ENCODE results near the gene SHISA2. TPM values are rescaled to one million over a fixed set of nuclear protein-coding genes. Genes with fewer than 3 reads are reported as not detected.

The SHISA2 gene
- total and polyA plus RNA-seq, 4 donors, result under 0.01 to 2.1 TPM; not detected in 2

- DNase-seq (ENCODE audit: low spot score), result no peak
- H3K27me3 ChIP-seq (ENCODE audit: control insufficient read depth in 4 of 4, insufficient read depth in 4 of 4, low read length in 3 of 4), result peaks cover 2 to 25% (median 10%) of the 10 kb centered on the region in 4 donors
- 66% methylated on average over 2 of the region's 2 CpGs for WGBS
Observed at GRCh38 chr13:26045142-26045541, 6.7 kb downstream of the SHISA2 start.

More at GRCh38 chr13:26045142-26045541, 6.7 kb downstream of the SHISA2 start:
- H3K36me3 ChIP-seq (ENCODE audit: control insufficient read depth in 4 of 4, insufficient read depth in 3 of 4, low read depth in 1 of 4, low read length in 3 of 4), result no peaks in the 10 kb centered on the region
- H3K9ac ChIP-seq (ENCODE audit: low read depth in 1 of 2, low read length in 2 of 2), result no peak overlapping the region
- H3K4me3 ChIP-seq (ENCODE audit: low read depth in 1 of 3, low read length in 3 of 3), result no peak overlapping the region
- H3K27ac ChIP-seq (ENCODE audit: low read depth in 1 of 2, low read length in 2 of 2), result no peak overlapping the region
- no peak for TF ChIP-seq TAF1 (conservative IDR thresholded peaks at IDR 0.05)
- no peak for TF ChIP-seq SP1 (IDR thresholded peaks at IDR 0.05)
- TF ChIP-seq FOXA2 (IDR thresholded peaks at IDR 0.05), result no peak
- TF ChIP-seq NR2F2 (IDR thresholded peaks at IDR 0.05), result no peak
- TF ChIP-seq RXRA (IDR thresholded peaks at IDR 0.05), result no peak
- no peak for TF ChIP-seq GABPA (IDR thresholded peaks at IDR 0.05 in 1 of 2, conservative IDR thresholded peaks at IDR 0.05 in 1 of 2)
- TF ChIP-seq, protein P1, sequence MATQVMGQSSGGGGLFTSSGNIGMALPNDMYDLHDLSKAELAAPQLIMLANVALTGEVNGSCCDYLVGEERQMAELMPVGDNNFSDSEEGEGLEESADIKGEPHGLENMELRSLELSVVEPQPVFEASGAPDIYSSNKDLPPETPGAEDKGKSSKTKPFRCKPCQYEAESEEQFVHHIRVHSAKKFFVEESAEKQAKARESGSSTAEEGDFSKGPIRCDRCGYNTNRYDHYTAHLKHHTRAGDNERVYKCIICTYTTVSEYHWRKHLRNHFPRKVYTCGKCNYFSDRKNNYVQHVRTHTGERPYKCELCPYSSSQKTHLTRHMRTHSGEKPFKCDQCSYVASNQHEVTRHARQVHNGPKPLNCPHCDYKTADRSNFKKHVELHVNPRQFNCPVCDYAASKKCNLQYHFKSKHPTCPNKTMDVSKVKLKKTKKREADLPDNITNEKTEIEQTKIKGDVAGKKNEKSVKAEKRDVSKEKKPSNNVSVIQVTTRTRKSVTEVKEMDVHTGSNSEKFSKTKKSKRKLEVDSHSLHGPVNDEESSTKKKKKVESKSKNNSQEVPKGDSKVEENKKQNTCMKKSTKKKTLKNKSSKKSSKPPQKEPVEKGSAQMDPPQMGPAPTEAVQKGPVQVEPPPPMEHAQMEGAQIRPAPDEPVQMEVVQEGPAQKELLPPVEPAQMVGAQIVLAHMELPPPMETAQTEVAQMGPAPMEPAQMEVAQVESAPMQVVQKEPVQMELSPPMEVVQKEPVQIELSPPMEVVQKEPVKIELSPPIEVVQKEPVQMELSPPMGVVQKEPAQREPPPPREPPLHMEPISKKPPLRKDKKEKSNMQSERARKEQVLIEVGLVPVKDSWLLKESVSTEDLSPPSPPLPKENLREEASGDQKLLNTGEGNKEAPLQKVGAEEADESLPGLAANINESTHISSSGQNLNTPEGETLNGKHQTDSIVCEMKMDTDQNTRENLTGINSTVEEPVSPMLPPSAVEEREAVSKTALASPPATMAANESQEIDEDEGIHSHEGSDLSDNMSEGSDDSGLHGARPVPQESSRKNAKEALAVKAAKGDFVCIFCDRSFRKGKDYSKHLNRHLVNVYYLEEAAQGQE (IDR thresholded peaks at IDR 0.05), result no peak
- no peak for TF ChIP-seq RAD21 (IDR thresholded peaks at IDR 0.05)
- TF ChIP-seq HNF4G (IDR thresholded peaks at IDR 0.05), result no peak
- TF ChIP-seq JUND (IDR thresholded peaks at IDR 0.05), result no peak
- no peak for TF ChIP-seq HNF4A (conservative IDR thresholded peaks at IDR 0.05)
- TF ChIP-seq EGR1 (IDR thresholded peaks at IDR 0.05; ENCODE audit: low read depth in 2 of 2), result no peak
- no peak for TF ChIP-seq YY1 (IDR thresholded peaks at IDR 0.05)
- TF ChIP-seq FOXA1 (IDR thresholded peaks at IDR 0.05), result no peak
- TF ChIP-seq CTCF (IDR thresholded peaks at IDR 0.05; ENCODE audit: low read depth, low read length, missing input control), result no peak
- TF ChIP-seq ATF3 (IDR thresholded peaks at IDR 0.05), result no peak
- TF ChIP-seq, protein P2, sequence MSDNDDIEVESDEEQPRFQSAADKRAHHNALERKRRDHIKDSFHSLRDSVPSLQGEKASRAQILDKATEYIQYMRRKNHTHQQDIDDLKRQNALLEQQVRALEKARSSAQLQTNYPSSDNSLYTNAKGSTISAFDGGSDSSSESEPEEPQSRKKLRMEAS (IDR thresholded peaks at IDR 0.05), result no peak
- TF ChIP-seq, protein P3, sequence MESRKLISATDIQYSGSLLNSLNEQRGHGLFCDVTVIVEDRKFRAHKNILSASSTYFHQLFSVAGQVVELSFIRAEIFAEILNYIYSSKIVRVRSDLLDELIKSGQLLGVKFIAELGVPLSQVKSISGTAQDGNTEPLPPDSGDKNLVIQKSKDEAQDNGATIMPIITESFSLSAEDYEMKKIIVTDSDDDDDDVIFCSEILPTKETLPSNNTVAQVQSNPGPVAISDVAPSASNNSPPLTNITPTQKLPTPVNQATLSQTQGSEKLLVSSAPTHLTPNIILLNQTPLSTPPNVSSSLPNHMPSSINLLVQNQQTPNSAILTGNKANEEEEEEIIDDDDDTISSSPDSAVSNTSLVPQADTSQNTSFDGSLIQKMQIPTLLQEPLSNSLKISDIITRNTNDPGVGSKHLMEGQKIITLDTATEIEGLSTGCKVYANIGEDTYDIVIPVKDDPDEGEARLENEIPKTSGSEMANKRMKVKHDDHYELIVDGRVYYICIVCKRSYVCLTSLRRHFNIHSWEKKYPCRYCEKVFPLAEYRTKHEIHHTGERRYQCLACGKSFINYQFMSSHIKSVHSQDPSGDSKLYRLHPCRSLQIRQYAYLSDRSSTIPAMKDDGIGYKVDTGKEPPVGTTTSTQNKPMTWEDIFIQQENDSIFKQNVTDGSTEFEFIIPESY (IDR thresholded peaks at IDR 0.05), result no peak
- no peaks in the 10 kb centered on the region for H3K9me3 ChIP-seq (ENCODE audit: control insufficient read depth in 4 of 4, low read length in 3 of 4)
- peaks cover 0 to 5% (median 0%) of the 10 kb centered on the region in 4 donors for H3K4me1 ChIP-seq (ENCODE audit: control insufficient read depth in 4 of 4, insufficient read depth in 4 of 4, low read length in 3 of 4)

Data from liver (tissue), 9 donors.